GM18499 (cell line): ENCODE data around the gene BRD2.
"Not testable (repeated sequence)": the region's sequence is repeated elsewhere in the genome, so short reads cannot be mapped to it uniquely, and the experiment has no call there.

Experiments
- ATAC-seq: cut with Tn5 transposase; IDR thresholded peaks from one replicate; pipeline ENCODE4 v1.9.1; 2021; ENCODE audit warnings: moderate number of reproducible peaks; ENCODE audit not compliant: insufficient read depth, unreplicated experiment

BRD2 gene

DNA sequence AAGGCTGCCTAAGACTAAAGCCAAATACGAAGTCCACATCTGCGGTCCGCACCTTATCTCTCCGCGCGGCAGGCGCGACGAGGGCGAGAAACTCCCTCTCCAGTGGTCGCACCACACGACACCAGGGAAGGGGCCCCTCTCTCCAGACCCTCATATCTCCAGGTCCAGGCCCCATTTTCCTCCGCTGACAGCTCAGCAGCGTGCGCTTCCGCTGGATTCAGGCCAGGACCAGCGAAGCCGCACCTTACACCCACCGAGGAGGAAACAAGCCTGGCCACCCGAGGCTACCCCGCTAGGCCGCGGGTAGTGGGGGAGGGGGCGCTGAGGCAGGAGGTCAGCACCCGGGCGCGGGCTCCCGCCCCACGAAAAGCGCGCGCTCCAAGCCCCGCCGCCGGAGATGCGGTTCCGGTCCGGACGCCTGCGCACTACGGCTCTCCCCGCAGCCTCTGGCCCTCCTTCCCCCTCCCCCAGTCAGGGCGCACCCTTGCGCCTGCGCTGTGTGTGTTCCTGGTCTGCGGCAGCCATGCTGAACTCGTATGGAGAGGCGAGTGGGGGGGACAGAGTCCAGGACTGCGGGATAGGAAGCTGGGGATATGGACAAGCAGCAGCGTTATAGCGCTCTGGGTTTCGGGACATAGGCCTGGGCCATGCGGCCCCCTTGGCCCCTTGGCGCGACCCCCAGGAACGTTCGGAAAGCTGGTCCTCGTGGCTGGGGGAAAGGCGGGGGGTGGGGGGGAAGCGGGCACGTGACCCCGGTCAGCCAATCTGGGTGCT is at the start of gene BRD2:
BRD2 (plus strand) TSS at position 502 of the 774 bp plus-strand sequence. CDS start 4,305 bp downstream, outside the sequence.
- no peak for ATAC-seq

DNA sequence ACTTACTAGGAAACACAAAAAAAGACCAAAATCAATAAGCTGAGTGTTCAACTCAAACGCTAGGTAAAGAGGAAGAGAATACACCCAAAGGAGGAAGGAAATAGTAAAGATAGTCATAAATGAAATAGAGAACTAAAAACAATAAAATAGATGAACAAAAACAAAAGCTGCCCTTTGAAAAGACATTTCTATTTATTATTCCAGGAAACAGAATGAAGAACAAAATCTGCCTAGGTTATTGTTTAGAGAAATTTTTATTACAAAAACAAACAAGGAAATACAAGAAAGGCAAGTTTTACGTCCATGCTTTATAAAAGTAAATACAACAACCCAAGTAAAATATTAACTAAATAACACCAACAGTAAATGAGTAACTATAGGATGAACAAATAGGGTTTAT is 47.7 kb upstream of the BRD2 start:
- no peak for ATAC-seq

DNA sequence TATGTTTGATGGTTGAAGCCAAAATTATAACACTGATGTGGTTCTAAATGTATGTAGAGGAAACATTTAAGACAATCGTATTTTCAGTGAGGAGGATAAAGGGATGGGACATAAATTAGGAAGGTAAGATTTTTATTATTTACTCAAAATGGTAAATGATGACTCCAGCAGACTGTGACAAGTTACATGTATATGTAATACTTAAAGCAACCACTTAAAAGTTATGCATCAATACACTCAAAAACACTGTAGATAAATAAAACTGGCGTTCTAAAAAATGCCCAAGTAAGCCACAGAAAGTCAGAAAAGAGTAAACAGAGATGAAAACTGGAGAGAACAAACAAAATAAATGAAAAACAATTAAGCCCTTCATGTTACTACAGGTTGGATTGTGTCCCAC is 46.3 kb upstream of the BRD2 start:
- no peak for ATAC-seq

DNA sequence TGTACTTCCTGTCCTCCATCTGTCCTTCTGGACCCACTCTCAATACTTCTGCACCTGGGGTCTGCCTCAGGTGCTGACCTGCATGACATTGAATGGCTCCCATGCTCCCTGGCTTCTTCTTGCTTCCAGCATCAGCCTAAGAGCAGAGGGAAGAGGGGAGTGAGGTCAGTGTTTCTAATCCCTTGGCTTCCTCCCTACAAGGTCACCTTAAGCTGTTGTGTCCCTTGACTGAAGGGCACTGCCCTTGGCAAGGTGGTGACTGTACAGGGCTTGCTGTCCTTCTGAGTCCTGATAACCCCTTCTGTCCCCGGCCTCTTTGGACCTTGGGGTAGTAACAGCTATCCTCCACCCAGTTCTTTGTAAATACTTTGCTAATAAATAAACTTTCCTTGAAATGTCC is 37.2 kb upstream of the BRD2 start:
- ATAC-seq, result no peak

DNA sequence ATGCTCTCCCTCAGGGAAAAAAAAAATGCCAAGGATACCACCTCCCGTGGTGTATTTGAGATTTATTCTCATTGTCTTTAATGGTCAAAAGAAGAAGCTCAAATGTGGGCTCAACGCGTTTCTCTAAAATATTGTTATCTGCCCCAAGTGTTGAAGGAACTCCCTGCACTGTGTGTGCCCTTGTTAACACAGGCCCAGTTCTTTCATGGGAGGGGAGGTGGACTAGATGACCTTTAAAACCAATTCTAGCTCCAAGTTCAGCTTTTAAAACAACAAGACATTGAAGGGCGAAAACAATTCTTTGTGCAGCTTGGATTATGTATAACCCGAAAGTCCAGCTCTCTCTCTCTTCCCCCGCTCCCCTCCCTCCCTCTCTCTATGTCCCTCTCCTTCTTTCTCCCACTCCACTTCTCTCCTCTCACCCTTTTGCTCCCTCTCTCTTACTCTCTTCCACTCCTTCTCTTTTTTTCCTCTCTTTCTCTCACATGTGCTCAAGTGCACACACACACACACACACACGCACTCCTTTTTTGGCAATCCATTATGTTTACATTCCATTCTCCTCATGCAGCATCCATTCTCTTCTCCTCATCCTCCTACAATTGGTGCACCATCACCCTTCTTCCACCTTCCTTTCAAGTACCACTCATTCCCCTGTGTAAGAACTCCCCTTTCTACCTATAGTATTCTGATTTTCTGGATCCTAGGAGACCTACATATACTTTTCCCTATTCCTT is 36.1 kb upstream of the BRD2 start:
- ATAC-seq, result no peak

DNA sequence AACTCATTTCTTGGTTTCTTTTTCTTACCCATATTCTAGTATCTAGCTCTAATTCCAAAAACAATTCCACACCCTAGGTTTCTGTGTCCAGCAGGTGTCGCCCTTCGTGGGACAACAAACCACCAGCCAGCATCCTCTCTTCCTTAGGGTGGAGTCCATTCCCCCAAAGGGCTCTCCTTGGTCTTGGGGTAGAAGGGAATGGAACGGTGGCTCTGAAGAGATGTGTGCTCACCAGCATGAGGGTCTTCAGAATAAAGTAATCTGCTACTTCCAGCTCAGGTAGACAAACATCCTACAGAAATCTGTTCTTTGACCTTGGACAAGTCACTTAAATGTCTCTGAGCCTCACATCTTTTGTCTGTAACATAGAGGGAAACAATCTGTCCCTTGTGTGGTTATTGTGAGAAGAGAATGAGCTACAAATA is 34.7 kb upstream of the BRD2 start:
- no peak for ATAC-seq

DNA sequence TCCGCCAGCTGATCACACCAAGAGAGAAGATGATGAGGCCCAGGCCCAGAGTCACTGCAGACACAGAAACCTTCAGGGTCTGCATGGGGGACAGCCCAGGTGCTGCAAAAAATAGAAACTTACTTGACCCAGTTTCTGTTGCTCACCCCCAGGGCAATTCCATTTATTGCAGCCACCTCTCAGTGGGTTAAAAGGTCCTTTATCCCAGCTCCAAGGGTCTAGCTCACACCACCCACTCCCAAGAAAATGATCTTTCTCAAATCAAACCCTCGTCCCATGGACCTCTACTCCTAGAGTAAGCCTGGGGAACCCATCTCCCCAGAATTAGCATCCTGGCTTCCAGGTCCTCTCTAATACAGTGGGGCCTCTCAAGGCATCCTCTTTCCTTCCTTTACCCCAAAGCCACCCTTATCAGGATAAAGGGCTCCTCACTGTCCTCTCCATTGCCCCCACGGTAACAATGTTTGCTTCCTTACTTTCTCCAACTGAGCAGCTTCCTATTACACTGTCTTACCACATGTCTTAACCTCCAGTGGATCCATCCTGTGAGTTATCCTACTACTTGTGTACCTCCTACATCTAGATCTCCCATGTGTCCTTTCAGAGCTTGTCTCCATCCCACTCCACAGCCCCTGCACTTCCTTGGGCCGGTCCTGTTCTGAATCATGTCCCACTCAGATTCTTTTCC is 32.7 kb upstream of the BRD2 start:
- ATAC-seq, result no peak

DNA sequence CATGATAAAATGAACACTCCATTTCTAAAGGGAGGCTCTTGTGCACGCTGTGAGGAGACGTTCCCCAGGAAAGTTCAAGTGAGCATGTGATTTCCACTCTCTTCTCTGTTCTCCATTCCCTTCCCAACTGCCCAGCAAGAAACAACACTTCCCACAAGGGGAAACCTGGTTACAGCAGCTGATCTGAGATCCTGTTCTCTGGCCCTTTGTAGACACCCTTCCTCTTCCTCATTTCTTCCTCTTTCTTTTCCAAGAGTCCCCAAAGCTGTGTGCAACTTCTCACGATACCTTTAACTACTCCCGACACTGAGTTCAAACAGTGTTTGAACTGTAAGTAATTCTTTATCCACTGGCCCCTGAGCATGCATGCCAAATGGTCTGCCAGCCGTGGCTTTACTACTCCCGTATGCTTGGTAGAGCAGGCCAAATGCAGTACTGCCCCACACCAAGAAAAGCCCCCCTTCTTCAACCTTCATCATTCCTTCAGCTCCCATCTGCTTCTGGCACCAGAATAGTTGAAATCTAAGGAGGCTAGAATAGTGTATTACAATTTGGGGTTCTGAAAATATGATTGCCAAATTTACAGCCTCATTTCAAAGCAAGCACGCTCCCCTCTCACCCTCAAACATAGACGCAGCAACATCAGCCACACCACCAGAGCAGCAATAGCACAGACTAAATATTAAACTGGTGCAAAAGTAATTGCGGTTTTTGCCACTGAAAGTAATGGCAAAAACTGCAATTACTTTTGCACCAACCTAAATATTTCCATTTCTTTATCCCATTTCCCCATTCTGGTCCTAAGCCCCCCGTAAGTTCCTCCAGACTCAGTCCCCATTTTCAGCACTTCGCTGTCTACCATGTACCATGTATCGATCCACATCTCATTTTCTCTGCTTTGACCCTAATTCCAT is 31.9 kb upstream of the BRD2 start:
- no peak for ATAC-seq

DNA sequence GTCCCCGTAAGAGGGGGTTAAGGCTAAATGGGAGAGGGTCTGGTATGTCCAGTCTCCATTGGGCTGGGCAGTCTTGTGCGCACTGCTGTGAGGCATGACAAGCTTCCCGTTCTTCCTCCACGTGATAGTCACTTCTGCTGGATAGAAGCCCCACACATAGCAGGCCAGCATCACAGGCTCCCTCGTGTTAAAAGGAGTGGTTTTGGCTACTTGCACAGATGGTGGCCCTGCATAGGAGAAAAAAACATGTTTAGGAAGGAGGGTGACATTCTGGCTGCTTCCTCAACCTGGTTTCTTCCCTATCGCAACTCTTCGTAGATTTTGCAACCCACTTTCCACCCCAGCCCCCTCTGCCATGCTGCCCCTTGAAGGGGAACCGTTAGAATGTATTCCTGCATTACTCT is 31.2 kb upstream of the BRD2 start:
- no peak for ATAC-seq

DNA sequence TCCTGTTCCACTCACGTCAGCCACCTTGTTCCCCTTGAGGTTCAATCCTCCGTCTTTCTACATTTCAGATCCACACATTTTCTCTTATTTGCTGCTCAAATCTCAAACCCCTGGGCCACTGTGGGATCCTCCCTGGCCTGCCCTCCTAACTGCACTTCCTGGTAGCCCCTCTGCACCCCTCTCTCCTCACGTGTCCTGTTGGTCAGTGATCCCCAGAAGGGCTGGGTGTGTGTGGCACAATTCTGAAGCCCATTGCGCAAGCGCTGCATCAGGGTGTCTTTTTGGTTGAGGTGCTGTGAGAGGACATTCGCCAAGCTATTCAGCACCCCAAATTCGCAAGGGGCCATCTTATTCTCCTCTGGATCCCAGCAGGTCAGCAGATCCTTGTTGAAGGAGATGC is 29.9 kb upstream of the BRD2 start:
- ATAC-seq, result no peak

DNA sequence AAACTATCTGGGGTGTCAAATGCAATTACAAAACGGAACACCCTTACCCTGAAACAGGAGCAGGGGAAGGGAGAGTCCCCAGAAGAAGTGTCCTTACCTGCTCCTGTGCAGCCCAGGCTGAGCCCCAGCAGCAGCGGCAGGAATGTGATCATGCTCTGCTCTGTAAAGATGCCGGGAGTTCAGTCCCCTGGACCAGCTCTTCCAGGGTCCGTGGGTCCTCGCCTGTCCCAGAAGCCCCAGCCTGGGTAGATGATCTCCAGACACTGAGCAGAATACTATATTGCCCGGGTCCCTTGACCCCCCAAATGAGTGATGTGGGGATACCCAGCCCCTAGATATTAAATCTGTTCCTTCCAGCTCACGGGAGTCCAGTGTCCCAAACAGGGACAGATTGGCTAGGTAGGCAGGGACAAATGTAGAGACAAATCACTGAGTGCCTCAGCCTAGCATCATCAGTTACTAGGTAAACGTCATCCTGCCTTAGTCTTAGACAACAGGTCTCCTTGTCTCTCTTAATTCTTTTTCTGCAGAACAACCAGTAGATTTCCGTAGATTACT is 27.7 kb upstream of the BRD2 start, which contains the start of gene HLA-DMB:
HLA-DMB (minus strand) TSS at position 373 of the 558 bp plus-strand sequence; CDS start at position 152, 221 bp downstream.
- peak; percentile 37 for ATAC-seq

DNA sequence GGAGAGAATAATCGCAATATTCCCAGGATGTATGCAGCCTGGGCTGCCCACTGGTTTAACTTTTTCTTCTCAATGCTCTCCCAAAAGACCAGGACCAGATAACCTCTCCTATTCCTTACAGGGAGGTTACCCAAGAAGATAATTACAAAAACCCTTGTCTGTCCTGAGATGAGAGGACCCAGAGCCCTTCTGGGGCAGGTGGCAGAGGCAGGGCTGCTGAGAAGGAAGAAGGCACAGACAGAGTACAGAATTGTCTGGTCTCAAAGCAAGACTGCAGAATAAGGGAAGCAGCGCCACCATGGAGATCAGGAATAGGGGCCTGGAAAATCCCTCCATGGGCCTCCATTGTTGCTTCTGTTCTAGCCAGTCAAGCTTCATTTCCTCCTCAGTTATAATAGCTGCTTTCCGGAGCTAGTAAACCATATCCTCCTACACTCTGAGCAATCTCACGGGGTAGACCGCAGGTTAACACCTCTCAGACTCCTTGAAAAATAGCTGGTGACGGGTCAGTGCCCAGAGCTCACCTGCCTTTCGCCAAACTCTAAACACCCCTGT is 27.1 kb upstream of the BRD2 start:
- peak; percentile 51 for ATAC-seq

DNA sequence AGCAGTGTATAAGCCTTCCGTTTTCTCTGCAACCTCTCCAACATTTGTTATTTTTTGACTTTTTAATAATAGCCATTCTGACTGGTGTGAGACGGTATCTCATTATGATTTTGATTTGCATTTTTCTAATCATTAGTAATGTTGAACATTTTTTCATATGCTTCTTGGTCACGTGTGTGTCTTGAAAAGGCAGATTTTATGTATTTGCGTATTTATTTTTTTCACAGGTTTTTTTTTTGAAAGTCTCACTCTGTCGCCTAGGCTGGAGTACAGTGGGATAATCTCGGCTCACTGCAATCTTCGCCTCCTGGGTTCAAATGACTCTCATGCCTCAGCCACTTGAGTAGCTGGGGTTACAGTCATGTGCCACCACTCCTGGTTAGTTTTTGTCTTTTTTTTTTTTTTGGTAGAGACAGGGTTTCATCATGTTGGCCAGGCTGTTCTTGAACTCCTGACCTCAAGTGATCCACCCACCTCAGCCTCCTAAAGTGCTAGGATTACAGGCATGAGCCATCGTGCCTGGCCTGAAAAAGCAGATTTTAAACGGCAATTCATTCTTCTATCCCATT is 25.8 kb upstream of the BRD2 start:
- not testable (repeated sequence) for ATAC-seq

DNA sequence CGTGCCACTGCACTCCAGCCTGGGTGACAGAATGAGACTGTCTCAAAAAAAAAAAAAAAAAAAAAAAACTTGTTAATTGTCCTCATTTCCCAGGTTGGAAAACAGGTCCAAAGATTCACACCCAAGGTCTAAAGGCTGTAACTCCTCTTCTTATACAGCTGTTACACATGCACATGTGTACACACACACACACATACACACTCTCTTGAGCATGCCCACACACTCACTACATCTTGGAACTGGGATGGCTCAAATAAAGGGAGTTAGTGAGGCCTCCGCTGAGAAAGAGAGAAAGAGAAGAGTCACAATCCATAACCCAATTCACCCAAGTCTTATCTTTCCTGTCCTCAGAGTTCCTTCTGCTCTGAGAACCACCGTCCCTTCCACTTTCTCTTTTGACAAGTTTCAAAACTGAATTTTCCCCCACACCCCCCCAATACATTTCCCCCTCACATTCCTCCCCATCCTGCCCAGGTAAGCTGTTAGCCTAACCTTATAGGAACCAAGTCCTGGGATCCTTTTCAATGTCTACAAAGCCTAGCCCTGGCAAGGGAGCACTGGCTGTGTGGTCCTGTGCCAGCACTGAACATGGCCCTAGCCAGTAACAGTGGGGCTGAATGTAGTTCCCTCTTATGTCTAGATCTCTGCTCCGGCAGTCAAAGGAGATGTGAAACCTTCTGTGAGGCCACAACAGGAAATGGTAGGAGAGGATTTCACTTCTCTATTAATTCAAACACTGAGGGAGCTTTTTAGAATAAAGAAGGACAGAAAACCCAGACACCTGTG is 24.3 kb upstream of the BRD2 start:
- no peak for ATAC-seq

DNA sequence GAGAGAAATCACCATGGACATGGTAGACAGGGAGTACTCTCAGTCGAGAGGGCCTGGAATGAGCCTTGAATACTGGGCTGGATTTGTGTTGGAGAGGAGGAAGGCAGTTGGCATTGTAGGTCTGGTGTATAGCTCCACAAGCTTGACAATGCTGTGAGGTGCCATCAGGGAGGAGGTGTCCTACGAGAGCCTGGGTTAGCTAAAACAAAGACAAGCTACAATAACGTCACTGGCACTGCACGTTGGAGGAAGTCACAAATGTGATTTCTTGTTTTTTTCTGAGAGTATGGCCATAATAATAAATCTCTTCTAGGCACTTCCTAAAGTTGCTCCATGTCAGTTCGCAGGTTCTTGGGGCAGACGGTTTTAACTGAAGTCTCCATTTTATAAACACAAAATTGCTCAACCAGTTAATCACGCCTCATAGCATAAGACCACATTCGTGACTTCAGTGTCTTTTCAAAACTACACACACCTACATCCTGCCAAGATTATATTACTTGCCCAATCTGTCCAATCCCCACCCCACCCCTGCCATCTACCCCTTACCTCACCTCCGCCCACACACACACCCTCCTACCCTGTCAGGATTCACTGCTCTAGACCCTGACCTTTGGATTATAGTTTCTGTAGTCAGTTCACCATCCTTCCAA is 23.2 kb upstream of the BRD2 start:
- no peak for ATAC-seq

DNA sequence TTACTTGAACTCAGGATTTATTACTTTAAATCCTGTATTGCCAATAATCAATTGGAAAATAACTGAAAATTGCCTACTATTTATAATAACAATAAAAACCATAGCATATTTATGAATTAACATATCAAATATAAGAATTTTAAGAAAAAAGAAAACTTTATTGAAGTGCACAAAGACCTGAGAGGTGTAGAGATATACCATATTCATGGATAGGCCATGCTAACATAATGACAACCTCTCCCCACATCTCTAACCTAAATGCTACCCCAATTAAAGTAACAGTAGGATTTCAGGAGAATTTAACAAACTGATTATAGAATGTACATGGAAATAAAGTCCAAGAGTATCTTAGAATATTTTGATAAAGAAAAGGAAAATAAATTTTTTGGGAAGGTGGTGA is 22.4 kb upstream of the BRD2 start:
- ATAC-seq, result no peak

DNA sequence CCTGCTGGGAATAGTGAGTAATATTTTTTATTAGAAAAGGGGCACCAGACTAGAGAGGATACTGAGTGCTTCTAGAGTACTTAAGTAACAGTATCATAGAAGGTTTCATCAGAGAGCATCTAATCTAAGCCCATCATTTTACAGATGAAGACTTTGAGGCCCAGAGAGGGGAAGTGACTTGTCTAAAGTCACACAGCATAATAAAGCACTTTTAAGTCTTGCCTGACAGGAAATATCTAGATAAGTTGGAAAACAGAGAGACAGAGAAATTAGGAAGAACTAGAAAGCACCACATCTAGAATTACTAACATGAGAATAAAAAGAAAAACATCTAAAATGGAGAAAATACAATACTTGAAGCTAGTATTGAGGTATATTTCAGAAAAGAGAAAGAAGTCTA is 21.5 kb upstream of the BRD2 start:
- ATAC-seq, result no peak
